ENCODE results near the gene GCNA. TPM values are rescaled to one million over a fixed set of nuclear protein-coding genes. Genes with fewer than 3 reads are reported as not detected.

Gene GCNA
- total RNA-seq, 1 donor from 2014 or later, result 4.6 TPM

- no peaks in the 10 kb centered on the region for H3K27me3 Mint-ChIP-seq (ENCODE audit: unreplicated experiment)
- H3K36me3 Mint-ChIP-seq (ENCODE audit: unreplicated experiment), result peaks cover 15% of the 10 kb centered on the region
- DNase-seq (ENCODE audit: extremely low spot score, unreplicated experiment), result no peak
- H3K9me3 Mint-ChIP-seq (ENCODE audit: unreplicated experiment), result no peaks in the 10 kb centered on the region
- H3K4me1 Mint-ChIP-seq (ENCODE audit: unreplicated experiment), result peaks cover 26% of the 10 kb centered on the region
- TF ChIP-seq, protein P1, sequence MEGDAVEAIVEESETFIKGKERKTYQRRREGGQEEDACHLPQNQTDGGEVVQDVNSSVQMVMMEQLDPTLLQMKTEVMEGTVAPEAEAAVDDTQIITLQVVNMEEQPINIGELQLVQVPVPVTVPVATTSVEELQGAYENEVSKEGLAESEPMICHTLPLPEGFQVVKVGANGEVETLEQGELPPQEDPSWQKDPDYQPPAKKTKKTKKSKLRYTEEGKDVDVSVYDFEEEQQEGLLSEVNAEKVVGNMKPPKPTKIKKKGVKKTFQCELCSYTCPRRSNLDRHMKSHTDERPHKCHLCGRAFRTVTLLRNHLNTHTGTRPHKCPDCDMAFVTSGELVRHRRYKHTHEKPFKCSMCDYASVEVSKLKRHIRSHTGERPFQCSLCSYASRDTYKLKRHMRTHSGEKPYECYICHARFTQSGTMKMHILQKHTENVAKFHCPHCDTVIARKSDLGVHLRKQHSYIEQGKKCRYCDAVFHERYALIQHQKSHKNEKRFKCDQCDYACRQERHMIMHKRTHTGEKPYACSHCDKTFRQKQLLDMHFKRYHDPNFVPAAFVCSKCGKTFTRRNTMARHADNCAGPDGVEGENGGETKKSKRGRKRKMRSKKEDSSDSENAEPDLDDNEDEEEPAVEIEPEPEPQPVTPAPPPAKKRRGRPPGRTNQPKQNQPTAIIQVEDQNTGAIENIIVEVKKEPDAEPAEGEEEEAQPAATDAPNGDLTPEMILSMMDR (IDR thresholded peaks at IDR 0.05), result no peak
- no peak overlapping the region for H3K4me3 Mint-ChIP-seq (ENCODE audit: unreplicated experiment)
- no peak overlapping the region for H3K27ac Mint-ChIP-seq (ENCODE audit: unreplicated experiment)
Observed at GRCh38 chrX:71546879-71547278, 31.4 kb upstream of the GCNA start.

- Mint-ChIP-seq H3K36me3 (ENCODE audit: unreplicated experiment) (peaks cover 15% of the 10 kb centered on the region), H3K27me3 (ENCODE audit: unreplicated experiment) (no peaks in the 10 kb centered on the region), H3K9me3 (ENCODE audit: unreplicated experiment) (no peaks in the 10 kb centered on the region)
Observed at GRCh38 chrX:71547339-71547738, 30.9 kb upstream of the GCNA start.

DNA sequence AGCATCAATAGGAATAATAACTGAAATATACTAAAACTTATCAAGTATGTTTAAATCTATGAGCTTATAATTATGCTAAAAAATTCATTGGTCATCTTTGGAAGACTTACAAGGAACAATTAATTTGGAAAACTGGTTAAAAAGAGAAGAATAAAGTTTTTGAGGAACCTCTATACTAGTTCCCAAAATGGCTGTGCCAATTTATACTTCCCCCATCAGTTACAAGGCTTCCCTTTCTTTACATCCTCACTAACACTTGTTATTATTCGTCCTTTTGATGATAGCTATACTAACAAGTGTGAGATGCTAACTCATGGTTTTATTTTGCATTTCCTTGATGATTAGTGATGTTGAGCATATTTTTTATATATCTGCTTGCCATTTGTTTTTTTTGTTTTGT is 28.3 kb upstream of the GCNA start:
- H3K27me3 Mint-ChIP-seq (ENCODE audit: unreplicated experiment), result no peaks in the 10 kb centered on the region
- DNase-seq (ENCODE audit: extremely low spot score, unreplicated experiment), result no peak
- peaks cover 2% of the 10 kb centered on the region for H3K4me1 Mint-ChIP-seq (ENCODE audit: unreplicated experiment)
- H3K4me3 Mint-ChIP-seq (ENCODE audit: unreplicated experiment), result no peak overlapping the region
- no peaks in the 10 kb centered on the region for H3K9me3 Mint-ChIP-seq (ENCODE audit: unreplicated experiment)
- peaks cover 18% of the 10 kb centered on the region for H3K36me3 Mint-ChIP-seq (ENCODE audit: unreplicated experiment)
- H3K27ac Mint-ChIP-seq (ENCODE audit: unreplicated experiment), result no peak overlapping the region
- TF ChIP-seq, protein P1 (IDR thresholded peaks at IDR 0.05), result no peak

More at GRCh38 chrX:71547339-71547738, 30.9 kb upstream of the GCNA start:
- TF ChIP-seq, protein P1 (IDR thresholded peaks at IDR 0.05), result no peak
- no peak for DNase-seq (ENCODE audit: extremely low spot score, unreplicated experiment)
- no peak overlapping the region for H3K27ac Mint-ChIP-seq (ENCODE audit: unreplicated experiment)
- peaks cover 22% of the 10 kb centered on the region for H3K4me1 Mint-ChIP-seq (ENCODE audit: unreplicated experiment)
- H3K4me3 Mint-ChIP-seq (ENCODE audit: unreplicated experiment), result no peak overlapping the region

GRCh38 chrX:71550578-71550977 is 27.7 kb upstream of the GCNA start:
- TF ChIP-seq, protein P1 (IDR thresholded peaks at IDR 0.05), result no peak
- H3K9me3 Mint-ChIP-seq (ENCODE audit: unreplicated experiment), result no peaks in the 10 kb centered on the region
- no peak overlapping the region for H3K27ac Mint-ChIP-seq (ENCODE audit: unreplicated experiment)
- no peaks in the 10 kb centered on the region for H3K27me3 Mint-ChIP-seq (ENCODE audit: unreplicated experiment)
- H3K4me3 Mint-ChIP-seq (ENCODE audit: unreplicated experiment), result no peak overlapping the region
- DNase-seq (ENCODE audit: extremely low spot score, unreplicated experiment), result no peak
- H3K36me3 Mint-ChIP-seq (ENCODE audit: unreplicated experiment), result peaks cover 18% of the 10 kb centered on the region
- H3K4me1 Mint-ChIP-seq (ENCODE audit: unreplicated experiment), result no peaks in the 10 kb centered on the region

- no peak overlapping the region for H3K27ac Mint-ChIP-seq (ENCODE audit: unreplicated experiment)
- H3K9me3 Mint-ChIP-seq (ENCODE audit: unreplicated experiment), result no peaks in the 10 kb centered on the region
- H3K4me3 Mint-ChIP-seq (ENCODE audit: unreplicated experiment), result no peak overlapping the region
- TF ChIP-seq, protein P1 (IDR thresholded peaks at IDR 0.05), result no peak
- no peaks in the 10 kb centered on the region for H3K4me1 Mint-ChIP-seq (ENCODE audit: unreplicated experiment)
- DNase-seq (ENCODE audit: extremely low spot score, unreplicated experiment), result no peak
- H3K36me3 Mint-ChIP-seq (ENCODE audit: unreplicated experiment), result peaks cover 24% of the 10 kb centered on the region
- H3K27me3 Mint-ChIP-seq (ENCODE audit: unreplicated experiment), result no peaks in the 10 kb centered on the region
Observed at GRCh38 chrX:71556036-71556435, 22.2 kb upstream of the GCNA start.

Measured in osteocyte (in vitro differentiated cells).